T-helper 1 cell treated with Interleukin-12 subunit alpha and Interleukin-12 subunit beta and Interleukin-4 antibody, amounts not matched to agents 30 ng/mL and 1 ng/mL, for 36 hours (primary cell): ENCODE data around the gene CERS2. TPM values are rescaled to one million over a fixed set of nuclear protein-coding genes. Genes with fewer than 3 reads are reported as not detected.

ENCODE experiments used
- intact Hi-C: fragments of 100-400 bp; cut with micrococcal nuclease; formaldehyde crosslinking; loops from one replicate; pipeline ENCODE4 v1.15.1; 2024
- total RNA-seq: library from RNA; stranded (reverse); gene quantifications from 2 replicates; pipeline ENCODE4 v1.2.3, GENCODE V29; 2022

The CERS2 gene
- total RNA-seq, 1 donor from 2014 or later: 180 TPM

DNA sequence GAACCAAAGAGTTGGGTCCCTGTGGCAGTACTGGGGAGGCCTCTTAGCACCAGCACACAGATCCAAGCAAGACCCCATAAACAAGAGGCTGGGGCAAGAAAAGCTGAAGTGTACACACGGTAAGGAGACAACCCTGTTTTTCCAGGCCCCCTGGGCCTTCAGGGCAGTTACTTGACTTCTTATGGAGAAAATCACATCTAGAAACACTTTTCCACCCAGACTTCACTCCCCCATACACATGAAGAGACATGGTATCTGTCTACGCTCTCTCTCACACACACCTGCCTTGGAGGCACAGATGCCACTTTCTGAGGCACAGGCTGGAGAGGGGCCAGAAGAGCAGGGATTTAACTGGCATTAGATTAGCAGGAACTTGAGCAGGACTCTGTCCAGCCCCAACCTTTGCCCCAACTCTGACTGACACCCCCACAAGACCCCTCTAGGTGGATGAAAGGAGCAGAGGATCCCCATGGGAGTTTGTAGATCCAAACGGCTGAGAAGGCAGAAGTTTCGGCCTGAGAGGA lies 2.2 kb downstream of the CERS2 start:
- intact Hi-C loops: no loop called here

DNA sequence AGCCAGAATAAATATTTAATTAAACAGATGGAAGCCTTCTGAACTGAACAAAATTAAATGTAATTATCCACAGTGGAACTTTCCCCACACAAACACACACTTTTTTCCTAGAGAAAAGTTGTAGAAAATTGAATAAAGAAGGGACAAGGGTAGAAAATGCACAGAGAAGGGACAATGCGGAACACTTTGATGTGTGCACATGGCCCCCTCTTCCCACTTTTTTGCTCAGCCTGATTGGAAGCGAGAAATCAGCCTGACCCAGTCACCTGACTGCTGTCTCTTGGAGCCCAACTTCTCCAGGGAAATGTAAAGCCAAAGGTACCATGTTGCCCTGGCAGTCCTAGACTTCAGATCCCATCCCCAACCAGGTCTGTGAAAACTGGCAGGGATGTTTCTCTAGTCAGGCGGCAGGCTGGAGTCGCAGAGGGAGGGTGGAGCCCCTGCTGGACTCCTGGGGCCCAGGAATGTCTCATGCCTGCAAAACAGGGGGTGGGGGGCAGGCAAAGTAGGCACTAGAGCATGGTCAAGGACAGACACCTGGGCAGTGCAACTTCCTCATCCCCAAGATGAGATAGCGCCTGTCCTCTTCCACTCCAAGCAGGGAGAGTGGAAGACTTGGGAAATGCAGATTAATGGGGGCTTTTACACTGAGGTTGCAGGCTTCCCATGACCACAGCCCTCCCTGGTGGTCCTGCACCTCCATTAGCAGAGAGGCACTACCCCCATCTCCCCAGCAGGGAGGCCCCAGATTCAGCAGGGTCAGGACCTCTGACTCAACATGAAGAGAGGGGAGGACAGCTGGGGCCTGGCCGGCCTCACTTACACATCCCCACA lies 2.8 kb downstream of the CERS2 start:
- intact Hi-C loops: no loop called here

DNA sequence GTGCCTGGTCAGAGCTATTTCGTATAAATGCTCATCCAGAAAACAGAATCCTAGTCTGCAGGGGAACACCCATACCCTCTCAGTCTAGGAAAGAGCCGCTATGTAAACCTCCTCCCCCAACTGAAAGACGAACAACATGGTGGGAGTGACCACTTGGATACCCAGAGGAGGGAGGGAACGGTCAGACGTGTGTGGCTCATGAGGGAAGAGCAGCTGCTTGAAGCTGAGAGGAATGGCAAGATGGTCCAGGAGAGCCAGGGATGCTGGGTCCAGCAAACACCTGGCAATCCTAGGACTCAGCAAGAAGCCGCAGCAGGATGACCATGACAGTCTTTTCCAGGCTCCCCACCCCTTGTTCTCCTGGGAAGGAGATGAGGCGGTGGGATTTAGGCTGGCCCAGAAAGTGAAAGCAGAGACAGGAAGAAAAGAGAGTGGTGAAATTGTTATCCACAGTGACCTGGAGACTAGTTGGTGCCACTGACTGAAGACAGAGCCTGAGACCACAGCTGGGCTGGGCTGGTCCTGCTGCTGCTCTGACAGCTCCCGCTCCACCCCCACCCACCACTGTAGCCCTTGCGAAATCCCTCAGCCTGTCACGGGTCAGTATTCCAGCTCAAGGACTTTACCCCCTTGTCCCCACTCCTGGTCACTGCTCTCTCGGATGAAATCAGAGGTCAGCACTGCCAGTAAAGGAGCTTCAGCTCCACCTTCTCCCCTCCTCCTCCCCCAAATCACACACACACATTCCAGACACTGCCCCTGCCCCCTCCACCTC lies 3.6 kb downstream of the CERS2 start:
- intact Hi-C loops: no loop called here

DNA sequence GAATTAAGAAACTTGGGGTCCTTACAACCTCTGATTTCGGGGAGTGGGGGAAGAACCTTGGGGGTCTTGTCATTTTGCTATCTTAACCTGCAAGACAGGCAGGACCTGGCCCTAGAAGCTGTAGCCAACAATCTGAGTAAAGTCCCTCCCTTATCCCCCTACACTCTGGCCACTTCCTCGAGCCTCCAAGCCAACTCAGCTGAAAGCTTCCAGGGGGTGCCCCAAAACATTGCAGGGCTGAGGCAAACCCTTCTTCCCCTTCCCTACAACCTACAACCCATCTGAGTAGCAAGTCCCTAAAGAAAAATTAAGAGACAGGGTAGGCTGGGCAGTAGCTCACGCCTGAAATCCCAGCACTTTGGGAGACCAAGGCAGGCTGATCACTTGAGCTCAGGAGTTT lies 5.0 kb downstream of the CERS2 start:
- intact Hi-C loops: no loop called here

DNA sequence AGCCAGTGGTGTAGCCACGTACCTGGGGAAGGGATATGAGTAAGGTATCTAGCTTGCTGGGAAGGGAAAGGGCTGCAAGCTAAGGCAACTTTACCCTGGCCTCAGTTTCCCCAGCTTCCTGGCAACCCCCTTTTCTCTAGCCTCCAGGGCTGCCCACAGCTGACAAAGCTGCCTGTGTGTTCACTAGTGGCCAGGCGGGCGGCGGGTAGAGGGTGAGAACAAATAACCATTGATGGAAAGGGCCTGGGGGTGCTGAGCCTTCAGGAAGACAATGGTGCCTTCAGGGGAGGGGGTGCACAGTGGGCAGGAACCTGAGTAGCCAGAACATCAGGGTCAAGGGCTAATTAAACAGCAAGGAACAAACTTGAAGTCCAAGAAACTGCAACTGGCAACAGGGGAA lies 6.1 kb downstream of the CERS2 start:
- intact Hi-C loops: no loop called here

DNA sequence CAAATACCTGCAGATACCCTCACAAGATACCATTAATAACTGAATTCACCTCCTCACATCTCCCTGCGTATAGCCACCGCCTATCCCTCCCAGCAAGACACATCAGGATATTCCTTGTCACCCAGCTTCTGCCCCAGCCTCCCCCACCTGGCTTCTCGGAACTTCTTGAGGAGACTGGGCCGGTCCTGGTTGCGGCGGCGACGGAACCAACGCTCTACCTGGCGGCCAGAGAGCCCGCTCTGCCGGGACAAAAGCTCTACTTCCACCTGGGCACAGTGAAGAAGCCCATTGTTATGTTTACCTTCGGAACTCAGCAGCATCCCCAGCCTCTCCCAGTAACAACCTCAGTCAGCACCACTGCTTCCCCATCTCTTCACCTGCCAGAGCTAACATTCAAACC lies 6.7 kb downstream of the CERS2 start:
- intact Hi-C loops: no loop called here

DNA sequence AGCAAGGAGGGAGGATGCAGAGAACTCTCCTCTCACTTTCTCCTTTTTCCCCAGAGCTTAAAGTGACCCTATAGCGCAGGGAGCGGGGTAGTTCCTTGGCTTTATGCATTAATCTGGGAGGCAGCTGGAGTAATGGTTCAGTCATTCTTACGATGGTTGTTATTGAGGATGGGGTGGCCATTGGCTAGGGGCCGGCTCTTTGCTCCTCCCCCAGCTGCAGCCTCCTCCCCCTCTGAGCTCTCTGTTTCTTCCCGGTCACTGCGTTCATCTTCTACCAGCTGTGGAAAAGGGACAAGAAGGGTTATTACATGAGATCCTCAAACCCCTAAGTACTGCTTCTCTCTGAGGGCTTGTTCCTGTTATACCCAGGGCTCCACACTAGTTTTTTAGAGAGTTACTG lies 8.6 kb downstream of the CERS2 start:
- intact Hi-C loops: no loop called here

DNA sequence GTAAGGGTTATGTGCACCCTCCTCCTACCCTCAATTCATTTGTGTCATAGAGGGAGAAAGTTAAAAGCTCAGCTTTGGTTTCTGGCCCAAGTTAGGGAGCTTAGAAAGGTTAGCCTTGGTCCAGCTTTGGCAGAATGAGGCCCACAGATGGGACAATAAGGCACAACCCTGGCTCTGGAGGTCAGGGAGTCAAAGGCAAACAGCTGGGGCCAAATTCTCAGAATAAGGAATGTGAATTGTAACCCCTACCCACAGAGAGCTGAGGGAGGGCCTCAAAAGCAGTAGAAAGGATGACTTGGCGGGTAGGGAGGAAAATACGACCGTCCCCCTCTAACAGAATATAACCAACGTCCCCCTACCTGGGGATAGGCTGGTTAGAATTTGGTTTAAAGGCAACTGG lies 9.0 kb downstream of the CERS2 start:
- intact Hi-C loops: no loop called here

DNA sequence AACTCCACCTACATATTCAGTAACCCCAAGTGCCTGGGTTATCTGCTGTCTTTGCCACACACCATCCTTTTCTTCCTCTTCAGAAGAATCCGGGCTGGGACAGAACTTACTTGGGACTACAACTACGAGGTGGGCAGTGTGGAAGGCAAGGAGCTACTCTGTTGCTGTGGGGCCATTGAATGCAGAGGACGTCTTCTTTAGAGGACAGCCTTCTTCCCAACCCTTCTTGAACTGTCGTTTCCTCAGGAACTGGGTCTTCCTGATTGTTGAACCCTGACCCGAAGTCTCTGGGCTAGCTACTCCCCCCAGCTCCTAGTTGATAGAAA lies 10.5 kb downstream of the CERS2 start:
- intact Hi-C loops: no loop called here

DNA sequence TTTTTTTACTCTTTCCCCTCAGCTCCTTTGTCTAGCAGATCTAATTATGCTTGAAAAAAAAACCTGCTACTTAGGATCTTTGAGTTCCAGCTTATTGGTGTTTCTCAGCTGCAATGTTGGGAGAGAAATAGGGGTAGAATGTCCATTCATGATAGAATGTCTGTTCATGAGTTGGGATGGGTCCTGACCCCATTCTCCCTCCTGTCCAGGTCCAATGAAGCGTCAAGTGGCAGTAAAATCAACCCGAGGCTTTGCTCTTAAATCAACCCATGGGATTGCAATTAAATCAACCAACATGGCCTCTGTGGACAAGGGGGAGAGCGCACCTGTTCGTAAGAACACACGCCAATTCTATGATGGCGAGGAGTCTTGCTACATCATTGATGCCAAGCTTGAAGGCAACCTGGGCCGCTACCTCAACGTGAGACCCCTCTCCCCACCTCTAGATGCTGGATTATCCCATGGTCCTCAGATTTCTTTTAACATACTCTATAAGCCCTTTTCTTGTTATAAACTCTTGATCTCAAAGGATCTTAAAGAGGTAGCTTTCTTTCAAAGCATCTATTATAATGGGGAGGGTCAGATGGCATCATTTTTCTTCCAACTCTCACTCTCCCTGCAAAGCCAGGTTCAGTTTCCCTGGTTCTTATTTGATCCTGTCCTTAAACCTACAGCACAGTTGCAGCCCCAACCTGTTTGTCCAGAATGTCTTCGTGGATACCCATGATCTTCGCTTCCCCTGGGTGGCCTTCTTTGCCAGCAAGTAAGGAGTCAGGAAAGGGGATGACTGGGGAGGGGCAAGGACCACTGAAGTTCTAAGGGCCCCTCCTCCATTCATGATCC lies 11.1 kb downstream of the CERS2 start:
- intact Hi-C loops: no loop called here

DNA sequence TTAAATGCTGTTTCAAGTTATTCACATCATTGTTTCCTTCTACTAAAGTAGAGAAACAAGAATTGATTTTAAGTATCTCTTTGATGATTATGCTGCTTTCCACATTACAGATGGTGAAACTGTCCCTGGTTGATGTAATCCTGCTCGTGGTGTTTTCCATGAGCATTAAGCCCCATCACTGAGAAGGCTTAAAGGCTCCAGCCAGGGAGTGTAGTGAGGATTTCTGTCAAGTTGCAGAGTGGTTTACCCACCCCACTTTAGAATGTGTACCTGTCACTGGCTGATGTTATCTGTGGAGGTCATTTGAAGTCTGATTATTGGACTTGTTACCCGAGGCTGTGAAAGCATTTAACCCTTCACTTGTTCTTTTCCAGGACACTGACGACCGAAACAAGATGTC lies 12.9 kb downstream of the CERS2 start:
- intact Hi-C loops: no loop called here

DNA sequence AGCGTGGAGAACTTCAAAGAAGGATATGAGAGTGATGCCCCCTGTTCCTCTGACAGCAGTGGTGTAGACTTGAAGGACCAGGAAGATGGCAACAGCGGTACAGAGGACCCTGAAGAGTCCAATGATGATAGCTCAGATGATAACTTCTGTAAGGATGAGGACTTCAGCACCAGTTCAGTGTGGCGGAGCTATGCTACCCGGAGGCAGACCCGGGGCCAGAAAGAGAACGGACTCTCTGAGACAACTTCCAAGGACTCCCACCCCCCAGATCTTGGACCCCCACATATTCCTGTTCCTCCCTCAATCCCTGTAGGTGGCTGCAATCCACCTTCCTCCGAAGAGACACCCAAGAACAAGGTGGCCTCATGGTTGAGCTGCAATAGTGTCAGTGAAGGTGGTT lies 14.0 kb downstream of the CERS2 start:
- intact Hi-C loops: no loop called here

DNA sequence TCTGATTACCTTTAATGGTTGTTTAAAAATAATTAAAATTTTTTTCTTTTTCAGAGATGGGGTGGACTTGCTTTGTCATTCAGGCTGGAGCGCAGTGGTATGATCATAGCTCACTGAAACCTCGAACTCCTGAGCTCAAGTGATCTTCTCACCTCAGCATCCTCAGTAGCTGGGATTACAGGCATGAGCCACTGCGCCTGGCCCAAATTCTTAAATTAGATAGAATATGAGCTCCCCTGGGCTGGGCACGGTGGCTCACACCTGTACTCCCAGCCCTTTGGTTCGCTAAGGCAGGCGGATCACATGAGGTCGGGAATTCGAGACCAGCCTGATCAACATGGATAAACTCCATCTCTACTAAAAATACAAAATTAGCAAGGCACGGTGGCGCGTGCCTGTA lies 17.0 kb downstream of the CERS2 start:
- intact Hi-C loops: no loop called here

DNA sequence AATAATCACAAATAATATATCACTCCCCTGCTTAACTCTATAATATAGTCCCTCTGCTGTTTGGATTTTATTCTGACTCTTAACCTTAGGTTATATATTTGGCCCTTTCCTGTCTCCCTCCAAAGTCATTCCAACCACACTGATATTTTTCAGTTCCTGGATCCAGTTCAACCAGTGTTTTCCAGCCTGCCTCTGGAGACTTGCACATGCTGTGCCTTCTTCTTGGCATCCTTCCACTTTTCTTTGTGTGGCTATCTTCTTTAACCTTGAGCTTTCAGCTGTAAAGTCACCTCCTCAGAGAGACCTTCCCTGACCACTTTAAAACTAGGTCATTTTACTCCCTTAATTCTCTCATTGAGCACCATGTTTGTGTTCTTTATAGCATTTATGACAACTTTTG lies 19.4 kb downstream of the CERS2 start:
- intact Hi-C loops: no loop called here

DNA sequence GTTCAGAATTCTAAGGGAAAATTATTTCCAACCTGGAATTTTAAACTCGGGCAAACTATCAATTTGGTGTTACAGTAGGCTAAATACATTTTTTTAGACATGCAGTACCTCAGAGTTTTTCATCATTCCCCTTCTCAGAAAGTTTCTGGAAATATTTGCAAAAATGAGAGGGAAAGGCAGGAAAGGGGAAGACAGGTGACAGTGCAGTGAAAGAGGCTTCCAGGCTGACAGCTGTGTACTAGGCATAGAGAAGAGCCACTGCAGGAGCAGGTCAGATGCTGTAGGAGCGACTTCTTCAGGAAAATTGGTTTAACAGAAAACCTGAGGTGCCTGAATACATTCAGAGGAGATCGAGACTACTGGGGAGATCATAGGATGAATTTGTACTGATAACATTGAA lies 19.9 kb downstream of the CERS2 start:
- intact Hi-C loops: no loop called here

DNA sequence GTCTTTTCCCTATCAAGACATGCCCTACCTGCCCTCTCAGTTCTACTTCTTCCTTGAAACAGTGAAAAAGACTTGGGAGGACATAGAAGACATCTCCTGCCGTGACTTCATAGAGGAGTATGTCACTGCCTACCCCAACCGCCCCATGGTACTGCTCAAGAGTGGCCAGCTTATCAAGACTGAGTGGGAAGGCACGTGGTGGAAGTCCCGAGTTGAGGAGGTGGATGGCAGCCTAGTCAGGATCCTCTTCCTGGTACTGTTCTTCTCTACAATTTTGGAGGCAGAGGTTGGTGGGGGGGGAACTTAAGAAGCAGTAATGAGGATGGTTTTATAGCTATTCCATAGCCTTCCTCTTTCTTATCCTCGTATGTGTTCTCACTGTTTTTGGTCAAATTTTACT lies 29.8 kb downstream of the CERS2 start:
- intact Hi-C loops: no loop called here

DNA sequence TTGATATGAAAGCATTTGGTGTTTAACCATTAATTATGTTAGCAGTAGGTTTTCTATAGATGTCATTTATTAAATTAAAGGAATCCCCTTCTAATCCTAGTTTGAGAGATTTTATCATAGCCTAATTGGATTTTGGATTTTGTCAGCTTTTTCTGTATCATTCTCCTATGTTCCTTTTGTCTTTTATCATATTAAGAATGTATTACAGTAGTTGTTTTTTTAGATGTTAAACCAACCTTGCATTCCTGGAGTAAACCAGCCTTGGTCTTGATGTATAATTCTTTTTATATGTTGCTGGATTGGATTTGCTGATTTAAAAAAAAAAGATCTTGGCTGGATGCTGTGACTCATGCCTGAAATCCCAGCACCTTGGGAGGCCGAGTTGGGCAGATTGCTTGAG lies 42.9 kb downstream of the CERS2 start:
- intact Hi-C loops: no loop called here

DNA sequence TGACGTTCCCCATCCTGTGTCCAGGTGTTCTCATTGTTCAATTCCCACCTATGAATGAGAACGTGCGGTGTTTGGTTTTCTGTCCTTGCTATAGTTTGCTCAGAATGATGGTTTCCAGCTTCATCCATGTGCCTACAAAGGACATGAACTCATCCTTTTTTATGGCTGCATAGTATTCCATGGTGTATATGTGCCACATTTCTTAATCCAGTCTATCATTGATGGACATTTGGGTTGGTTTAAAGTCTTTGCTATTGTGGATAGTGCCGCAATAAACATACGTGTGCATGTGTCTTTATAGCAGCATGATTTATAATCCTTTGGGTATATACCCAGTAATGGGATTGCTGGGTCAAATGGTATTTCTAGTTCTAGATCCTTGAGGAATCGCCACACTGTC lies 45.9 kb downstream of the CERS2 start:
- intact Hi-C loops: loop anchor here (5.0 kb wide), 2 partner anchors 316 to 566 kb away; partner anchors contain the start of gene RPRD2

DNA sequence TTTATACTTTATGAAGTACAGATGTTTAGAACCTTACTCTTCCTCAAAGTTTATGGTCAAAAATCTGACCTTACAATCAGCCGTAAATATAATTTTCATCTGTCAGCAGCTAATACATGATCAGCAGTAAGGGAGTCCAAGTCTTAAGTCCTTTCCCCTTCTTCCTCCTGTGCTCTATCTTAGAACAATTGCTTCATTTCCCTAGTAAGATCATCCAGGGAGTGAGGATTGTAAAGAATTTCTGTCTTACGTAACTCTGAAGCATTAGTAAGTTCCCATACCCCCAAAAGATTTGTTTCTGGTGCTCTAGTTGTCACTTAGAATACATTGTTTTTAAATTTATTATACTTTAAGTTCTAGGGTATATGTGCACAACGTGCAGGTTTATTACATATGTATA lies 46.3 kb downstream of the CERS2 start:
- intact Hi-C loops: loop anchor here (5.0 kb wide), 2 partner anchors 316 to 566 kb away; partner anchors contain the start of gene RPRD2

DNA sequence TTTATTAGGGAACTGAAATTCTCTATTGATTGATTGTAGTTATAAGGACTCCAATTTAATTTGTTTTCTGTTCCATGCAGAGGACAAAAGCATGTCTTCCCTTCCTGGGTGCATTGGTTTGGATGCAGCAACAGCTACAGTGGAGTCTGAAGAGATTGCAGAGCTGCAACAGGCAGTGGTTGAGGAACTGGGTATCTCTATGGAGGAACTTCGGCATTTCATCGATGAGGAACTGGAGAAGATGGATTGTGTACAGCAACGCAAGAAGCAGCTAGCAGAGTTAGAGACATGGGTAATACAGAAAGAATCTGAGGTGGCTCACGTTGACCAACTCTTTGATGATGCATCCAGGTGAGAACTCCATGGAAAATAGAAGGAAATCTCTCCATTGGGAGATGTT lies 47.0 kb downstream of the CERS2 start:
- intact Hi-C loops: loop anchor here (2.0 to 5.0 kb wide), 3 partner anchors 237 to 565 kb away; partner anchors contain the start of genes LYSMD1 and RPRD2

DNA sequence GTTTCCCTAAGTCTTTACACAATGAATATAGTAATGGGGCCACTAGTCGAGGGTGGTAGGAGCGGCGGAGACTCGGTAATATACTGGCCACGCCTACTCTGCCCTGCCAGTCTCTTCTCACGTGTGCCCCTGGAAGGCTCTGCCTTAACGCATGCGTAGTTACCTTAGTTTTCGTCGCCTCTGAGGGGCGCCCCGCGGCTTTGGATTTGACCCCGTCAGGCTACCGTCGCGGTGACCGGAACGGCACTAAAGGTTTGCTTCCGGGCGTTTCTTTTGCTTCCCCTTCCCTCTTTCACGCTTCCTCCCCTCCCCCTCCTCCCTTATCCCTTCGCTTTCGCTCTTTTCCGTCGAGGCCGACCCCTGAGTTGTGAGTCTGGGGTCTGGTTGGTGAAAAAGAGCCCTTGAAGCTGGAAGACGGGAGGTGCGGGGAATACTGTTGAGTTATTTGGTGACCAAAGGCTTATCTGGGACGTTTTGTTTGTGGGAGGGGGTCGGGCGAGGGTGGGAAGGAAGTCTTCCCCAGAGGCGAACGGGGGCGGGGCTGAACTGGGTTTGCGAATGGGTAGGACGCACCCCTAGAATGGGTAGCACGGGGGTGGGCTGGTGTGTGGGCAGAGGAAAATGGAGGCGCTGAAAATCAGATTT lies 48.4 kb downstream of the CERS2 start, which contains the start of gene SETDB1:
Gene SETDB1, plus strand, starts transcription at position 267 of the 645 bp plus-strand sequence. CDS start 1,352 bp downstream, outside the sequence.
- intact Hi-C loops: loop anchor here (1.0 to 5.0 kb wide), 12 partner anchors 48 to 657 kb away; partner anchors contain the start of genes APH1A, ARNT, CERS2 and CTSS
